ENCODE results near the gene TNIK.

Gene TNIK

GRCh38 chr3:171498921-171499320, 38.7 kb upstream of the TNIK start:
- Histone ChIP-seq H3K9ac (ENCODE audit: insufficient read length, low read depth) (no peak overlapping the region), H3K27me3 (ENCODE audit: insufficient read depth, insufficient read length) (no peaks in the 10 kb centered on the region), H3K4me3 (ENCODE audit: insufficient read length, low read depth) (no peak overlapping the region), H3K9me3 (ENCODE audit: insufficient read depth, low read length) (no peaks in the 10 kb centered on the region), H3K4me1 (ENCODE audit: insufficient read depth, insufficient read length) (no peaks in the 10 kb centered on the region), H3K36me3 (ENCODE audit: insufficient read depth, insufficient read length, low read length) (no peaks in the 10 kb centered on the region)
- DNase-seq (ENCODE audit: low read depth, low spot score) = no peak
- TF ChIP-seq YY1 (IDR thresholded peaks at IDR 0.05; ENCODE audit: insufficient read depth, insufficient read length) = no peak
- TF ChIP-seq ZNF274 (IDR thresholded peaks at IDR 0.05; ENCODE audit: low read depth, low read length) = no peak
- no peak for TF ChIP-seq SUZ12 (IDR thresholded peaks at IDR 0.05; ENCODE audit: extremely low read depth, insufficient read depth, insufficient read length)

DNA sequence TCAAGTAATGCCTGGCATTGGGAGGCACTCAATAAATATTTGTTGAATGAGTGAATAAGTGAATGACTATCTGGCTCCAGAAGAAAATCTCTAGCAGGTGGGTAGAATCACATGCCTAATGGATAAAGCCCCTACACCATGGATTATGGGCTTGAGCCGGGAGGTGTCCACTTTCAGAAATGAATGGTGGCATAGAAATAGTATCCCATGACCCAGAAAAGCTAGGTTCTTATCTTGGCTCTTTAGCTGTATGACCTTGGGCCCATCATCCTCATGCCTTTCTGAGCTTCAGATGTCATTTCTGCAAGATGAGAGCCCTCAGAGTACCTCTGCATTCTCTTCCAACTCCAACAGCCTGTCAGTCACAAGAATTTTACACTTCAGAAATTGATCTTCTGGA, 37.3 kb upstream of the TNIK start:
- H3K27me3 ChIP-seq (ENCODE audit: insufficient read depth, insufficient read length) = no peaks in the 10 kb centered on the region
- TF ChIP-seq ZNF274 (IDR thresholded peaks at IDR 0.05; ENCODE audit: low read depth, low read length) = no peak
- TF ChIP-seq SUZ12 (IDR thresholded peaks at IDR 0.05; ENCODE audit: extremely low read depth, insufficient read depth, insufficient read length) = no peak
- TF ChIP-seq YY1 (IDR thresholded peaks at IDR 0.05; ENCODE audit: insufficient read depth, insufficient read length) = no peak
- no peaks in the 10 kb centered on the region for H3K36me3 ChIP-seq (ENCODE audit: insufficient read depth, insufficient read length, low read length)
- no peak overlapping the region for H3K9ac ChIP-seq (ENCODE audit: insufficient read length, low read depth)
- no peaks in the 10 kb centered on the region for H3K9me3 ChIP-seq (ENCODE audit: insufficient read depth, low read length)
- H3K4me1 ChIP-seq (ENCODE audit: insufficient read depth, insufficient read length) = no peaks in the 10 kb centered on the region
- H3K4me3 ChIP-seq (ENCODE audit: insufficient read length, low read depth) = no peak overlapping the region
- DNase-seq (ENCODE audit: low read depth, low spot score) = no peak

DNA sequence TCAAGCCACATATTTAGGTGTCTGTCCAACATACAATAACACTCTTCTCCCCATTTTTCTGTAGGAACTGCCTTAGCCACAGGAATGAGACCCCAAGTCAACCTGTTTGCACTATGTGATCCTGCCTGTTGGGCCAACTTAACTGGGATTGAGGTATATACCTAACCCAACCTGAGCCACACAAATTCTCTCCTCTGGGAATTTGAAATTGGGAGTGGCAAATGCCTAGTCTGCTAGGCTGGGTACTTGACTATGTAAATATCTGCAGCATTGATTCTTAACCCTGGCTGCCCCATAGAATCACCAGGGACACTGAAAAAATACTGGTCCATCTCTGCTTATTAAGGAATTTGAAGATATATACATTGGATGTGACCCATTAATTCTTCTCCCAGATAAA, 35.2 kb upstream of the TNIK start:
- no peak for DNase-seq (ENCODE audit: low read depth, low spot score)
- H3K36me3 ChIP-seq (ENCODE audit: insufficient read depth, insufficient read length, low read length) = no peaks in the 10 kb centered on the region
- no peaks in the 10 kb centered on the region for H3K27me3 ChIP-seq (ENCODE audit: insufficient read depth, insufficient read length)
- no peak overlapping the region for H3K9ac ChIP-seq (ENCODE audit: insufficient read length, low read depth)
- TF ChIP-seq SUZ12 (IDR thresholded peaks at IDR 0.05; ENCODE audit: extremely low read depth, insufficient read depth, insufficient read length) (no peak), YY1 (IDR thresholded peaks at IDR 0.05; ENCODE audit: insufficient read depth, insufficient read length) (no peak), ZNF274 (IDR thresholded peaks at IDR 0.05; ENCODE audit: low read depth, low read length) (no peak)
- H3K9me3 ChIP-seq (ENCODE audit: insufficient read depth, low read length) = no peaks in the 10 kb centered on the region
- no peak overlapping the region for H3K4me3 ChIP-seq (ENCODE audit: insufficient read length, low read depth)
- no peaks in the 10 kb centered on the region for H3K4me1 ChIP-seq (ENCODE audit: insufficient read depth, insufficient read length)

DNA sequence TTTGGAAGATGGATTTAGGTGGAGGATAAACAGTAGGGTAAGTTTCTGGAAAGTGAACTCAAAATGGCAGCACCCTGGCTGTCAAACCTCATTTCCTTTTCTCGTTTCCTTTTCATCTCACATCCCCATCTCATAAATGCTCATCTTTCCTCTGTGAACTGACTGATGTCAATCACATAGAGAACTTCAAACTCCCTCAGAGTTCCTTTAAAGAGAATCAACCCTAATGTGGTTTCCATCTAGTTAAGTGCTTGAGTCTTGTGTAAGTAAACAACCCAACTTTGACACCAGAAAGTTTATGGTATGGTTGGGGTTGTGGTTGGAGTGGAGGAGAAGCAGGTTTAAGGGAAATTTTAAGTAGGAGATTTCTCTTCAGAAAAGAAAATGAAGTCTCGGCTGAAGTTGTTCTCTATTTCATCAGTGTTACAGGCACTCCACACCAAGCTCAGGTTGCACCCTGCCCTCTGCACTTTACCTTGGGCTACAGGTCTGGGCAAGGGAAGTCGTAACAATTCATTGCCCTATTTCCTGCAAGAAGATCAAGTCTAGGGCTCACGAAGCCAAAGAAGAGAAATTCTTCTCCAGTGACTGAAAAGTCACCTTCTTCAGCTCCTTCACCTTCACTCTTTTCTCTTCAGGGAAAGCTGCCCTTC, 34.4 kb upstream of the TNIK start:
- TF ChIP-seq SUZ12 (IDR thresholded peaks at IDR 0.05; ENCODE audit: extremely low read depth, insufficient read depth, insufficient read length) (no peak), ZNF274 (IDR thresholded peaks at IDR 0.05; ENCODE audit: low read depth, low read length) (no peak), YY1 (IDR thresholded peaks at IDR 0.05; ENCODE audit: insufficient read depth, insufficient read length) (no peak)
- H3K9me3 ChIP-seq (ENCODE audit: insufficient read depth, low read length) = no peaks in the 10 kb centered on the region
- no peak overlapping the region for H3K4me3 ChIP-seq (ENCODE audit: insufficient read length, low read depth)
- H3K9ac ChIP-seq (ENCODE audit: insufficient read length, low read depth) = no peak overlapping the region
- no peak for DNase-seq (ENCODE audit: low read depth, low spot score)
- H3K4me1 ChIP-seq (ENCODE audit: insufficient read depth, insufficient read length) = no peaks in the 10 kb centered on the region
- H3K27me3 ChIP-seq (ENCODE audit: insufficient read depth, insufficient read length) = no peaks in the 10 kb centered on the region
- H3K36me3 ChIP-seq (ENCODE audit: insufficient read depth, insufficient read length, low read length) = no peaks in the 10 kb centered on the region

DNA sequence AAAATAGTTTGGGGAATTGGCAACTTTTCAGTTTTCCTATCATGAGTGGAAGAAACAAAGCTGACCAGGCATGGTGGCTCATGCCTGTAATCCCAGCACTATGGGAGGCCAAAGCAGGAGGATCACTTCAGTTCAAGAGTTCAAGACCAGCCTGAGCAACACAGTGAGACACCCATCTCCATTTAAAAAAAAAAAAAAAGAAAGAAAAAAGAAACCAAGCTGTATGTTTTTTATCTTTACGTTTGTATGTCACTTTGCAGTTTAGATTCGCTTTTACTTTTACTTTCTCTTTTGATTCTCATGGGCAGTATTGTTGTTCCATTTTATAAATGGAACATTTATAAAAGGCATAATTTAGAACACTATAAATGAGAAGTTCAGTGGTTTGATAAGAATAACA, 31.2 kb upstream of the TNIK start:
- H3K9me3 ChIP-seq (ENCODE audit: insufficient read depth, low read length) = no peaks in the 10 kb centered on the region
- no peak for DNase-seq (ENCODE audit: low read depth, low spot score)
- H3K4me1 ChIP-seq (ENCODE audit: insufficient read depth, insufficient read length) = no peaks in the 10 kb centered on the region
- no peak overlapping the region for H3K9ac ChIP-seq (ENCODE audit: insufficient read length, low read depth)
- no peak for TF ChIP-seq SUZ12 (IDR thresholded peaks at IDR 0.05; ENCODE audit: extremely low read depth, insufficient read depth, insufficient read length)
- TF ChIP-seq ZNF274 (IDR thresholded peaks at IDR 0.05; ENCODE audit: low read depth, low read length) = no peak
- no peak for TF ChIP-seq YY1 (IDR thresholded peaks at IDR 0.05; ENCODE audit: insufficient read depth, insufficient read length)
- no peaks in the 10 kb centered on the region for H3K27me3 ChIP-seq (ENCODE audit: insufficient read depth, insufficient read length)
- no peak overlapping the region for H3K4me3 ChIP-seq (ENCODE audit: insufficient read length, low read depth)
- no peaks in the 10 kb centered on the region for H3K36me3 ChIP-seq (ENCODE audit: insufficient read depth, insufficient read length, low read length)

DNA sequence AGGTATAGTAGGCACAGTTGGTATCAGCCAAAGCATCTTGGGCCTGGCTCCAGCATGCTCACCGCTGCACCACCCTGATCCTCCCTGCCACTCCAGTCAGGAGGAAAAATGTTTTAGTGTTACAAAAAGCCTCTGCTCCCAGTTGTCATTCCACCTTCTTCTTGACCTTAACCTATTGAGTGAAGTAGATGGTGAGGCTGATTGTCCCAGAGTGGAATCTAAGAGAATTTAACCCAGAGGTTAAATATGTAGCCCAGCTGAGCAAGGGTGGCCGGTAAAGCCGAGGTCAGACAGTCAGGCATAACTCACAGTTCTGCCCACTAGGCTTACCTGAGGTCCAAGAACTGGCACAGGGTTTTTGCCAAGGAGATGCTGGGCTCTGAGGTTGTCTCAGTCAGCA, 30.7 kb upstream of the TNIK start:
- H3K9me3 ChIP-seq (ENCODE audit: insufficient read depth, low read length) = no peaks in the 10 kb centered on the region
- H3K4me3 ChIP-seq (ENCODE audit: insufficient read length, low read depth) = no peak overlapping the region
- no peaks in the 10 kb centered on the region for H3K4me1 ChIP-seq (ENCODE audit: insufficient read depth, insufficient read length)
- H3K27me3 ChIP-seq (ENCODE audit: insufficient read depth, insufficient read length) = no peaks in the 10 kb centered on the region
- TF ChIP-seq YY1 (IDR thresholded peaks at IDR 0.05; ENCODE audit: insufficient read depth, insufficient read length) (no peak), SUZ12 (IDR thresholded peaks at IDR 0.05; ENCODE audit: extremely low read depth, insufficient read depth, insufficient read length) (no peak), ZNF274 (IDR thresholded peaks at IDR 0.05; ENCODE audit: low read depth, low read length) (no peak)
- DNase-seq (ENCODE audit: low read depth, low spot score) = no peak
- no peak overlapping the region for H3K9ac ChIP-seq (ENCODE audit: insufficient read length, low read depth)
- no peaks in the 10 kb centered on the region for H3K36me3 ChIP-seq (ENCODE audit: insufficient read depth, insufficient read length, low read length)

DNA sequence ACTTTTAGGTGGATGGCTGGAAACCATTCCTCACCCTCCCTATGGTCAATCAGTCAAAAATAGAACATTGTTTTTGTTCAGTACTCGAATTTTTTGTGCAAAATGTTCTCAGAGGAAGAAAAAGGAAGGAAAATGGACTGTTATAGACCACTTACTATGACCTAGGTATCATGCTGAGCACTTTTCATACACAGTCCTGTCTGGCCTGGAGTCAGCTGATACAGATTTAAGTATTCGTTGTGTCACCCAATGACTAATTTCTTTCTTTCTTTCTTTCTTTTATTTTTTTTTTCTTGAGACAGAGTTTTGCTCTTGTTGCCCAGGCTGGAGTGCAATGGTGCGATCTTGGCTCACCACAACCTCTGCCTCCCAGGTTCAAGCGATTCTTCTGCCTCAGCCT, 29.1 kb upstream of the TNIK start:
- Histone ChIP-seq H3K4me1 (ENCODE audit: insufficient read depth, insufficient read length) (no peaks in the 10 kb centered on the region), H3K9ac (ENCODE audit: insufficient read length, low read depth) (no peak overlapping the region), H3K36me3 (ENCODE audit: insufficient read depth, insufficient read length, low read length) (no peaks in the 10 kb centered on the region), H3K9me3 (ENCODE audit: insufficient read depth, low read length) (no peaks in the 10 kb centered on the region), H3K4me3 (ENCODE audit: insufficient read length, low read depth) (no peak overlapping the region), H3K27me3 (ENCODE audit: insufficient read depth, insufficient read length) (no peaks in the 10 kb centered on the region)
- no peak for TF ChIP-seq YY1 (IDR thresholded peaks at IDR 0.05; ENCODE audit: insufficient read depth, insufficient read length)
- TF ChIP-seq SUZ12 (IDR thresholded peaks at IDR 0.05; ENCODE audit: extremely low read depth, insufficient read depth, insufficient read length) = no peak
- TF ChIP-seq ZNF274 (IDR thresholded peaks at IDR 0.05; ENCODE audit: low read depth, low read length) = no peak
- no peak for DNase-seq (ENCODE audit: low read depth, low spot score)
